Measurements from ENCODE around the gene TMX3.

DNA sequence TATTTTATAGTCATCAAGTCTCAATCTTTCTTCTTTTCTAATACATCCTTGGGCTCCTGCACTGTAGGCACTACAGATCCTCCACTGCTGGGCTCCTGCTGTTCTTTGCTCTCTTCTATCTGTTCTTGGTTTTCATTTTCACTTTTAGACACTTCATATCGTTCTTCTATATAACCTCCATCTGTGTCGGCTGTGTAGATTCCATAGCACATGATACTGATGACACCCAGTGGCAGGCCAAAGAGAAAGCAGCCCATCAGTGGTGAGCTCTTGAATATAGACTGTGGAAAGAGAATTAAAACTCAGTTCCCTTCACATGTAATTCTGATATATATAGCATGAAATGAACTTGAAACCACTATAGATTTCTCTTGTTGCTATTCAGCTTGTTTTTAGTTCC, 38.0 kb downstream of the TMX3 start:
- TF ChIP-seq, protein P1, sequence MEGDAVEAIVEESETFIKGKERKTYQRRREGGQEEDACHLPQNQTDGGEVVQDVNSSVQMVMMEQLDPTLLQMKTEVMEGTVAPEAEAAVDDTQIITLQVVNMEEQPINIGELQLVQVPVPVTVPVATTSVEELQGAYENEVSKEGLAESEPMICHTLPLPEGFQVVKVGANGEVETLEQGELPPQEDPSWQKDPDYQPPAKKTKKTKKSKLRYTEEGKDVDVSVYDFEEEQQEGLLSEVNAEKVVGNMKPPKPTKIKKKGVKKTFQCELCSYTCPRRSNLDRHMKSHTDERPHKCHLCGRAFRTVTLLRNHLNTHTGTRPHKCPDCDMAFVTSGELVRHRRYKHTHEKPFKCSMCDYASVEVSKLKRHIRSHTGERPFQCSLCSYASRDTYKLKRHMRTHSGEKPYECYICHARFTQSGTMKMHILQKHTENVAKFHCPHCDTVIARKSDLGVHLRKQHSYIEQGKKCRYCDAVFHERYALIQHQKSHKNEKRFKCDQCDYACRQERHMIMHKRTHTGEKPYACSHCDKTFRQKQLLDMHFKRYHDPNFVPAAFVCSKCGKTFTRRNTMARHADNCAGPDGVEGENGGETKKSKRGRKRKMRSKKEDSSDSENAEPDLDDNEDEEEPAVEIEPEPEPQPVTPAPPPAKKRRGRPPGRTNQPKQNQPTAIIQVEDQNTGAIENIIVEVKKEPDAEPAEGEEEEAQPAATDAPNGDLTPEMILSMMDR (IDR thresholded peaks at IDR 0.05), result no peak
- no peak for TF ChIP-seq EZH2 (IDR thresholded peaks at IDR 0.05; ENCODE audit: borderline replicate concordance, insufficient read depth, low read depth, low read length, poor library complexity, severe bottlenecking)

Data from B cell (primary cell).